Gastrocnemius medialis (tissue), 4 donors: ENCODE data around the gene KDELR3.

Source experiments
- CTCF ChIP-seq, 5 experiments: fragments of 450-650 bp in 3 of 5; fragments of 200-600 bp in 2 of 5; sonication (generic) in 2 of 5; IDR thresholded peaks in 4 of 5; conservative IDR thresholded peaks in 1 of 5; 1 replicate in 4 of 5; 2 replicates in 1 of 5; pipeline ENCODE4 v1.5.1; 2016 to 2019; ENCODE audit warnings: antibody characterized with exemption in 5 of 5, mild to moderate bottlenecking in 3 of 5, moderate library complexity in 3 of 5
- POLR2A ChIP-seq, 2 donors: fragments of 450-650 bp; IDR thresholded peaks; one replicate each; pipeline ENCODE4 v1.6.1; 2017; ENCODE audit warnings: antibody characterized with exemption in 2 of 2, mild to moderate bottlenecking in 2 of 2, moderate library complexity in 2 of 2

- TF ChIP-seq CTCF (IDR thresholded peaks at IDR 0.05 in 4 of 5, conservative IDR thresholded peaks at IDR 0.05 in 1 of 5) (no peak), POLR2A (IDR thresholded peaks at IDR 0.05) (no peak)
Observed at GRCh38 chr22:38456272-38456835, 11.5 kb upstream of the KDELR3 start.
